Activated CD8-positive, alpha-beta T cell treated with anti-CD3 and anti-CD28 coated beads for 36 hours (primary cell): Measurements from ENCODE around the gene MRPL43. TPM values are rescaled to one million over a fixed set of nuclear protein-coding genes. Genes with fewer than 3 reads are reported as not detected.

Experiments
- ATAC-seq: fragments of 200-7000 bp; cut with Tn5 transposase; one replicate; pipeline ENCODE4 v1.10.0; 2021; ENCODE audit warnings: mild to moderate bottlenecking, moderate library complexity
- CTCF ChIA-PET: fragments of 350-600 bp; sonication (Branson Sonifier 250); formaldehyde crosslinking; loops from one replicate; lab custom pipeline; 2021; ENCODE audit warnings: antibody characterized with exemption; lab: Charles Lee
- POLR2A ChIA-PET: fragments of 350-600 bp; sonication (Branson Sonifier 250); formaldehyde crosslinking; loops from one replicate; lab custom pipeline; 2021; ENCODE audit warnings: antibody characterized with exemption; lab: Charles Lee
- DNase-seq: peaks from one replicate; pipeline ENCODE4 v3.0.0-alpha.2; 2020
- H3K27ac Mint-ChIP-seq: one replicate; pipeline ENCODE4 v1.8.0; 2021; ENCODE audit warnings: mild to moderate bottlenecking, mixed read lengths
- H3K27me3 Mint-ChIP-seq: one replicate; pipeline ENCODE4 v1.8.0; 2021; ENCODE audit warnings: mixed read lengths
- H3K36me3 Mint-ChIP-seq: one replicate; pipeline ENCODE4 v1.8.0; 2021; ENCODE audit warnings: low read depth, mixed read lengths
- H3K4me1 Mint-ChIP-seq: one replicate; pipeline ENCODE4 v1.8.0; 2021; ENCODE audit warnings: low read depth, mixed read lengths
- H3K4me3 Mint-ChIP-seq: one replicate; pipeline ENCODE4 v1.8.0; 2021; ENCODE audit warnings: mild to moderate bottlenecking, moderate library complexity, mixed read lengths
- H3K9me3 Mint-ChIP-seq: one replicate; pipeline ENCODE4 v1.8.0; 2021; ENCODE audit warnings: mixed read lengths
- CTCF ChIP-seq: fragments of 200-600 bp; IDR thresholded peaks from one replicate; pipeline ENCODE4 v1.8.0; 2022; ENCODE audit warnings: antibody characterized with exemption, mild to moderate bottlenecking
- intact Hi-C: fragments of 100-400 bp; cut with micrococcal nuclease; formaldehyde crosslinking; loops from one replicate; pipeline ENCODE4 v1.10.0; 2022
- total RNA-seq, 2 experiments: library from RNA; stranded (reverse); gene quantifications; one replicate each; pipeline ENCODE4 v1.2.3, GENCODE V29; 2021

Gene MRPL43
- total RNA-seq, 2 experiments from 2014 or later, result 46.0 to 50.9 TPM

- intact Hi-C loops, result no loop called here
- no peak for TF ChIP-seq CTCF
- ChIA-PET CTCF (interaction anchor here (1.9 to 12.8 kb wide), 2 partner anchors 12 to 45 kb away, joined by 10 to 178 read pairs; no protein-coding TSS in a partner anchor), POLR2A (no interaction called here)
- ATAC-seq (no peak), DNase-seq (no peak)
- Mint-ChIP-seq H3K36me3 (no peaks in the 10 kb centered on the region), H3K27me3 (no peaks in the 10 kb centered on the region), H3K4me3 (no peak overlapping the region), H3K4me1 (peaks cover 3% of the 10 kb centered on the region), H3K27ac (no peak overlapping the region), H3K9me3 (no peaks in the 10 kb centered on the region)
These were observed 18.1 kb upstream of the MRPL43 start for GRCh38 chr10:101005361-101005760.

GRCh38 chr10:101003639-101004206 lies 16.4 kb upstream of the MRPL43 start:
- Mint-ChIP-seq H3K27me3 (no peaks in the 10 kb centered on the region), H3K27ac (no peak overlapping the region), H3K4me3 (no peak overlapping the region), H3K9me3 (no peaks in the 10 kb centered on the region), H3K4me1 (peaks cover 5% of the 10 kb centered on the region), H3K36me3 (no peaks in the 10 kb centered on the region)
- ChIA-PET CTCF (interaction anchor here (12.8 kb wide), 1 partner anchor 13 kb away, joined by 178 read pairs; no protein-coding TSS in a partner anchor), POLR2A (interaction anchor here (1.1 kb wide), 1 partner anchor 10 kb away, joined by 3 read pairs; no protein-coding TSS in a partner anchor)
- intact Hi-C loops, result no loop called here
- DNase-seq (no peak), ATAC-seq (no peak)
- no peak for TF ChIP-seq CTCF

GRCh38 chr10:101002456-101002855 lies 15.2 kb upstream of the MRPL43 start:
- CTCF ChIA-PET, result interaction anchor here (1.2 to 12.8 kb wide), 2 partner anchors 9 to 14 kb away, joined by 4 to 178 read pairs; no protein-coding TSS in a partner anchor
- Mint-ChIP-seq H3K27me3 (no peaks in the 10 kb centered on the region), H3K4me3 (no peak overlapping the region), H3K4me1 (peaks cover 10% of the 10 kb centered on the region), H3K27ac (no peak overlapping the region), H3K36me3 (no peaks in the 10 kb centered on the region), H3K9me3 (no peaks in the 10 kb centered on the region)
- intact Hi-C loops, result no loop called here
- ATAC-seq (no peak), DNase-seq (no peak)
- POLR2A ChIA-PET, result no interaction called here
- TF ChIP-seq CTCF, result no peak

GRCh38 chr10:101001659-101002035 lies 14.3 kb upstream of the MRPL43 start:
- H3K27ac Mint-ChIP-seq, result no peak overlapping the region
- no peaks in the 10 kb centered on the region for H3K27me3 Mint-ChIP-seq
- H3K36me3 Mint-ChIP-seq, result no peaks in the 10 kb centered on the region
- DNase-seq (no peak), ATAC-seq (no peak)
- TF ChIP-seq CTCF, result no peak
- H3K4me1 Mint-ChIP-seq, result peaks cover 12% of the 10 kb centered on the region
- POLR2A ChIA-PET, result no interaction called here
- no peak overlapping the region for H3K4me3 Mint-ChIP-seq
- H3K9me3 Mint-ChIP-seq, result no peaks in the 10 kb centered on the region
- CTCF ChIA-PET, result interaction anchor here (12.8 kb wide), 1 partner anchor 15 kb away, joined by 178 read pairs; no protein-coding TSS in a partner anchor
- intact Hi-C loops, result no loop called here

GRCh38 chr10:101000915-101001658 lies 13.8 kb upstream of the MRPL43 start:
- ChIA-PET POLR2A (interaction anchor here (1.2 kb wide), 1 partner anchor 34 kb away, joined by 8 read pairs; no protein-coding TSS in a partner anchor), CTCF (interaction anchor here (1.5 to 12.8 kb wide), 2 partner anchors 10 to 16 kb away, joined by 6 to 178 read pairs; no protein-coding TSS in a partner anchor)
- peaks cover 18% of the 10 kb centered on the region for H3K4me1 Mint-ChIP-seq
- TF ChIP-seq CTCF, result no peak
- no peaks in the 10 kb centered on the region for H3K36me3 Mint-ChIP-seq
- no peak for DNase-seq
- H3K27ac Mint-ChIP-seq, result peak overlapping the region; percentile 1
- H3K9me3 Mint-ChIP-seq, result no peaks in the 10 kb centered on the region
- H3K27me3 Mint-ChIP-seq, result no peaks in the 10 kb centered on the region
- intact Hi-C loops, result no loop called here
- ATAC-seq, result no peak
- H3K4me3 Mint-ChIP-seq, result peak overlapping the region; percentile 44
